K562 (cell line): ENCODE measurements around the gene PHF21A. TPM values are rescaled to one million over a fixed set of nuclear protein-coding genes. Genes with fewer than 3 reads are reported as not detected.

Experiments used
- CEBPB ChIP-seq: fragments of 450-650 bp; IDR thresholded peaks from 2 replicates; pipeline ENCODE4 v1.6.1; 2016; ENCODE audit warnings: missing genetic modification characterization, missing compliant biosample characterization
- CREB1 ChIP-seq, 2 experiments: sonication (generic) in 1 of 2; formaldehyde crosslinking in 1 of 2; IDR thresholded peaks; 2 replicates each; pipeline versions ENCODE4 v1.6.1 to v1.8.0; 2012 to 2022; ENCODE audit warnings: inconsistent platforms in 1 of 2, mild to moderate bottlenecking in 1 of 2, missing genetic modification reagents in 1 of 2, moderate library complexity in 1 of 2
- EWSR1 ChIP-seq: fragments of 450-650 bp; IDR thresholded peaks from 2 replicates; pipeline ENCODE4 v1.6.1; 2018; ENCODE audit warnings: borderline replicate concordance, mild to moderate bottlenecking, low read depth, moderate library complexity; ENCODE audit not compliant: partially characterized antibody
- NCOA6 ChIP-seq: fragments of 450-650 bp; IDR thresholded peaks from 2 replicates; pipeline ENCODE4 v1.6.1; 2017; ENCODE audit warnings: mild to moderate bottlenecking
- PHF20 ChIP-seq: fragments of 450-650 bp; IDR thresholded peaks from 2 replicates; pipeline ENCODE4 v1.6.1; 2018; ENCODE audit not compliant: partially characterized antibody
- PHTF2 ChIP-seq: fragments of 250-450 bp; sonication (Bioruptor Pico); IDR thresholded peaks from 2 replicates; pipeline ENCODE4 v1.5.0; 2021; ENCODE audit warnings: mild to moderate bottlenecking
- TAF1 ChIP-seq: IDR thresholded peaks from 2 replicates; pipeline ENCODE4 v1.6.1; 2011; ENCODE audit warnings: mild to moderate bottlenecking, low read length, moderate library complexity; ENCODE audit not compliant: insufficient read depth, control insufficient read depth, severe bottlenecking; ENCODE audit errors: extremely low read depth
- ZNF140 ChIP-seq: fragments of 250-450 bp; sonication (Bioruptor Pico); IDR thresholded peaks from 2 replicates; pipeline ENCODE4 v1.8.0; 2021; ENCODE audit warnings: moderate library complexity, mild to moderate bottlenecking, inconsistent platforms
- ZNF354B ChIP-seq: fragments of 250-450 bp; sonication (Bioruptor Pico); IDR thresholded peaks from 2 replicates; pipeline ENCODE4 v1.4.0; 2020
- polyA plus RNA-seq, 8 experiments: library from polyadenylated mRNA; depleted of rRNA in 4 of 8; stranded (reverse) in 5 of 8; unstranded in 3 of 8; fragments of >200 nt; fragmentation: Nextera tagmentation in 2 of 8; fragmentation: Illumina TruSeq in 1 of 8; extraction: Ambion mirVana in 2 of 8; extraction: Trizol in 1 of 8; gene quantifications; 2 replicates each; pipeline versions ENCODE4 v1.2.1 to v1.2.3, GENCODE V29; 2011 to 2014; ENCODE audit warnings: inconsistent platforms in 1 of 8, missing spikeins in 1 of 8
- total RNA-seq, 7 experiments: library from RNA; depleted of rRNA in 6 of 7; stranded (reverse); fragments of >200 nt in 6 of 7; fragmentation: Illumina TruSeq in 2 of 7; extraction: Trizol in 2 of 7; gene quantifications; 2 replicates each; pipeline versions ENCODE4 v1.2.1 to v1.2.3, GENCODE V29; 2011 to 2021; ENCODE audit warnings: low replicate concordance in 1 of 7
- TF ChIP-seq, protein P1 (sequence below): fragments of 450-650 bp; IDR thresholded peaks from 2 replicates; pipeline ENCODE4 v1.6.1; 2016; ENCODE audit warnings: mild to moderate bottlenecking, moderate library complexity
- TF ChIP-seq, protein P2 (sequence below): fragments of 450-650 bp; formaldehyde crosslinking; IDR thresholded peaks from 2 replicates; pipeline ENCODE4 v1.4.0; 2022; ENCODE audit warnings: missing genetic modification characterization

PHF21A gene
- total and polyA plus RNA-seq, 9 of the 15 experiments (the other 6 are each of a cell fraction or from before 2014, with no cell fraction given) = 1.5 to 32.4 (median 10.7) TPM

DNA sequence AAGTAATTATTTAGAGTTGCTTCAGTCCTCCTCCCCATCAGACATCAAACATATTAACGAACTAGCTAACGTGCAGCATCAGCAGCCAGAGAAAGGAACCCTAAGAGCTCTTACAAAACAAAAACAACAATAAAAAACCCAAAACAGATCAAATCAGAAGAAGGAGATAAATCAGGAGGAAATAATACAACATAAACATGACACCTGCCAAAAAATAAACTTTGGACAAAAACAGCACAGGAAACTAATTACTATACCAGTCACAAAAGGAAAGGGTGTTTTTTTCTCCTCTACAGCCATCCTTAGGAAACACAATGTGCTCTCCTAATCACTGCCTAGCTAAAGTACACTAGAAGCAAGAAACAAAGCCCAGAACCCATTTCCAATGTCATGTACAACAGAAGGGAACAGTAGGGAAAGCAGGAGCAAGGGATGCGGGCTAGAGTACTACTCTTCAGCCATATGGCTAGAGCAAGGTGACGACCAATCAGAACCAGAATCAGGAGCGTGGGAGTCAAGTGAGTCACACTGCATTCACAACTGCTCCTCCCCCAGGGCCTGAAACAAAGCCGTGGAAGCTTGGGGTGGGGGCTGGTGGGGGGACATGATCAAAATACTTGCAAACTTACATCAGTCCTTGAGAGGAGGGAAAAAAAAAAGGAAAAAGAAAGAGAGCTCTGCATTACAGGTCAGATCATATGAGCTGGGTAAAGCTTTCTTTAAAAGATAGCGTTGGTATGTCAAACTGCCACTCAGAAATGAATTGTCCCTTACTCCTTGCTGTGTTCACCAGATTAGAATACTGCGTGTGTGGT is 138.4 kb downstream of the PHF21A start (continued):
- TF ChIP-seq, protein P1, sequence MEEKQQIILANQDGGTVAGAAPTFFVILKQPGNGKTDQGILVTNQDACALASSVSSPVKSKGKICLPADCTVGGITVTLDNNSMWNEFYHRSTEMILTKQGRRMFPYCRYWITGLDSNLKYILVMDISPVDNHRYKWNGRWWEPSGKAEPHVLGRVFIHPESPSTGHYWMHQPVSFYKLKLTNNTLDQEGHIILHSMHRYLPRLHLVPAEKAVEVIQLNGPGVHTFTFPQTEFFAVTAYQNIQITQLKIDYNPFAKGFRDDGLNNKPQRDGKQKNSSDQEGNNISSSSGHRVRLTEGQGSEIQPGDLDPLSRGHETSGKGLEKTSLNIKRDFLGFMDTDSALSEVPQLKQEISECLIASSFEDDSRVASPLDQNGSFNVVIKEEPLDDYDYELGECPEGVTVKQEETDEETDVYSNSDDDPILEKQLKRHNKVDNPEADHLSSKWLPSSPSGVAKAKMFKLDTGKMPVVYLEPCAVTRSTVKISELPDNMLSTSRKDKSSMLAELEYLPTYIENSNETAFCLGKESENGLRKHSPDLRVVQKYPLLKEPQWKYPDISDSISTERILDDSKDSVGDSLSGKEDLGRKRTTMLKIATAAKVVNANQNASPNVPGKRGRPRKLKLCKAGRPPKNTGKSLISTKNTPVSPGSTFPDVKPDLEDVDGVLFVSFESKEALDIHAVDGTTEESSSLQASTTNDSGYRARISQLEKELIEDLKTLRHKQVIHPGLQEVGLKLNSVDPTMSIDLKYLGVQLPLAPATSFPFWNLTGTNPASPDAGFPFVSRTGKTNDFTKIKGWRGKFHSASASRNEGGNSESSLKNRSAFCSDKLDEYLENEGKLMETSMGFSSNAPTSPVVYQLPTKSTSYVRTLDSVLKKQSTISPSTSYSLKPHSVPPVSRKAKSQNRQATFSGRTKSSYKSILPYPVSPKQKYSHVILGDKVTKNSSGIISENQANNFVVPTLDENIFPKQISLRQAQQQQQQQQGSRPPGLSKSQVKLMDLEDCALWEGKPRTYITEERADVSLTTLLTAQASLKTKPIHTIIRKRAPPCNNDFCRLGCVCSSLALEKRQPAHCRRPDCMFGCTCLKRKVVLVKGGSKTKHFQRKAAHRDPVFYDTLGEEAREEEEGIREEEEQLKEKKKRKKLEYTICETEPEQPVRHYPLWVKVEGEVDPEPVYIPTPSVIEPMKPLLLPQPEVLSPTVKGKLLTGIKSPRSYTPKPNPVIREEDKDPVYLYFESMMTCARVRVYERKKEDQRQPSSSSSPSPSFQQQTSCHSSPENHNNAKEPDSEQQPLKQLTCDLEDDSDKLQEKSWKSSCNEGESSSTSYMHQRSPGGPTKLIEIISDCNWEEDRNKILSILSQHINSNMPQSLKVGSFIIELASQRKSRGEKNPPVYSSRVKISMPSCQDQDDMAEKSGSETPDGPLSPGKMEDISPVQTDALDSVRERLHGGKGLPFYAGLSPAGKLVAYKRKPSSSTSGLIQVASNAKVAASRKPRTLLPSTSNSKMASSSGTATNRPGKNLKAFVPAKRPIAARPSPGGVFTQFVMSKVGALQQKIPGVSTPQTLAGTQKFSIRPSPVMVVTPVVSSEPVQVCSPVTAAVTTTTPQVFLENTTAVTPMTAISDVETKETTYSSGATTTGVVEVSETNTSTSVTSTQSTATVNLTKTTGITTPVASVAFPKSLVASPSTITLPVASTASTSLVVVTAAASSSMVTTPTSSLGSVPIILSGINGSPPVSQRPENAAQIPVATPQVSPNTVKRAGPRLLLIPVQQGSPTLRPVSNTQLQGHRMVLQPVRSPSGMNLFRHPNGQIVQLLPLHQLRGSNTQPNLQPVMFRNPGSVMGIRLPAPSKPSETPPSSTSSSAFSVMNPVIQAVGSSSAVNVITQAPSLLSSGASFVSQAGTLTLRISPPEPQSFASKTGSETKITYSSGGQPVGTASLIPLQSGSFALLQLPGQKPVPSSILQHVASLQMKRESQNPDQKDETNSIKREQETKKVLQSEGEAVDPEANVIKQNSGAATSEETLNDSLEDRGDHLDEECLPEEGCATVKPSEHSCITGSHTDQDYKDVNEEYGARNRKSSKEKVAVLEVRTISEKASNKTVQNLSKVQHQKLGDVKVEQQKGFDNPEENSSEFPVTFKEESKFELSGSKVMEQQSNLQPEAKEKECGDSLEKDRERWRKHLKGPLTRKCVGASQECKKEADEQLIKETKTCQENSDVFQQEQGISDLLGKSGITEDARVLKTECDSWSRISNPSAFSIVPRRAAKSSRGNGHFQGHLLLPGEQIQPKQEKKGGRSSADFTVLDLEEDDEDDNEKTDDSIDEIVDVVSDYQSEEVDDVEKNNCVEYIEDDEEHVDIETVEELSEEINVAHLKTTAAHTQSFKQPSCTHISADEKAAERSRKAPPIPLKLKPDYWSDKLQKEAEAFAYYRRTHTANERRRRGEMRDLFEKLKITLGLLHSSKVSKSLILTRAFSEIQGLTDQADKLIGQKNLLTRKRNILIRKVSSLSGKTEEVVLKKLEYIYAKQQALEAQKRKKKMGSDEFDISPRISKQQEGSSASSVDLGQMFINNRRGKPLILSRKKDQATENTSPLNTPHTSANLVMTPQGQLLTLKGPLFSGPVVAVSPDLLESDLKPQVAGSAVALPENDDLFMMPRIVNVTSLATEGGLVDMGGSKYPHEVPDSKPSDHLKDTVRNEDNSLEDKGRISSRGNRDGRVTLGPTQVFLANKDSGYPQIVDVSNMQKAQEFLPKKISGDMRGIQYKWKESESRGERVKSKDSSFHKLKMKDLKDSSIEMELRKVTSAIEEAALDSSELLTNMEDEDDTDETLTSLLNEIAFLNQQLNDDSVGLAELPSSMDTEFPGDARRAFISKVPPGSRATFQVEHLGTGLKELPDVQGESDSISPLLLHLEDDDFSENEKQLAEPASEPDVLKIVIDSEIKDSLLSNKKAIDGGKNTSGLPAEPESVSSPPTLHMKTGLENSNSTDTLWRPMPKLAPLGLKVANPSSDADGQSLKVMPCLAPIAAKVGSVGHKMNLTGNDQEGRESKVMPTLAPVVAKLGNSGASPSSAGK = peak; percentile 20; the same call in 1 of the 2 replicates
- TF ChIP-seq CREB1 (IDR thresholded peaks at IDR 0.05) (peak; percentile 29), CREB1 (CRISPR knock-in tag; IDR thresholded peaks at IDR 0.05) (no peak; the same call in 1 of the 2 replicates), ZNF354B (CRISPR knock-in tag) (no peak), EWSR1 (no peak), ZNF140 (CRISPR knock-in tag) (no peak), PHTF2 (no peak), TAF1 (peak; percentile 44), PHF20 (no peak), CEBPB (tag) (no peak), NCOA6 (no peak)
- TF ChIP-seq, protein P2, sequence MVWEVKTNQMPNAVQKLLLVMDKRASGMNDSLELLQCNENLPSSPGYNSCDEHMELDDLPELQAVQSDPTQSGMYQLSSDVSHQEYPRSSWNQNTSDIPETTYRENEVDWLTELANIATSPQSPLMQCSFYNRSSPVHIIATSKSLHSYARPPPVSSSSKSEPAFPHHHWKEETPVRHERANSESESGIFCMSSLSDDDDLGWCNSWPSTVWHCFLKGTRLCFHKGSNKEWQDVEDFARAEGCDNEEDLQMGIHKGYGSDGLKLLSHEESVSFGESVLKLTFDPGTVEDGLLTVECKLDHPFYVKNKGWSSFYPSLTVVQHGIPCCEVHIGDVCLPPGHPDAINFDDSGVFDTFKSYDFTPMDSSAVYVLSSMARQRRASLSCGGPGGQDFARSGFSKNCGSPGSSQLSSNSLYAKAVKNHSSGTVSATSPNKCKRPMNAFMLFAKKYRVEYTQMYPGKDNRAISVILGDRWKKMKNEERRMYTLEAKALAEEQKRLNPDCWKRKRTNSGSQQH = 0 out of 2 replicates have a peak, but pooled peaks have one; percentile 11
